IPS-18c (cell line): ENCODE measurements around the gene LHX1.

Source experiments
- H3K4me3 ChIP-seq: 2 replicates; pipeline ENCODE4 v1.7.0; 2013; ENCODE audit warnings: low read depth, mild to moderate bottlenecking, low read length, moderate library complexity; ENCODE audit not compliant: insufficient read depth
- H3K9me3 ChIP-seq: one replicate; pipeline ENCODE4 v1.6.1; 2013; ENCODE audit warnings: mild to moderate bottlenecking, low read length, moderate library complexity; ENCODE audit not compliant: control insufficient read depth, insufficient read depth

LHX1 gene

DNA sequence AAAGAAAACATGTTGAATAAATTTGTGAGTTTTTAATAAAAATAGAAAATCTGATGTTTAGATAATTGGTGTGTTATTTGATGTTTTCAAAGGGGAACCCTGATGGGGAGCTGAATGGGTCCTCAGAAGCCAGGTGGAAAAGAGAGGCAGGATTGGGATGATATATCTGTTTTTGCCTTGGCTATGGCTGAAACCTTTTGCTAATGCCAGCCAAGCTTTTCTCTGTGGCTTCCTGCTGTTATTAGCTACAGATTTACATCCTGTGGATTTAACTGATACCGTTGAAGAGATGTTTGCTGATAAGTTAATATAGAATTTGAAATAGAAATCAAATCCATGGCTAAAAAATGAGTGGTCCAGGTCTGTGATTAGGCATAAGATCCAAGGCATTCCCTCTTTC lies 7.3 kb downstream of the LHX1 start:
- Histone ChIP-seq H3K4me3 (no peak overlapping the region), H3K9me3 (peaks cover 1% of the 10 kb centered on the region)

DNA sequence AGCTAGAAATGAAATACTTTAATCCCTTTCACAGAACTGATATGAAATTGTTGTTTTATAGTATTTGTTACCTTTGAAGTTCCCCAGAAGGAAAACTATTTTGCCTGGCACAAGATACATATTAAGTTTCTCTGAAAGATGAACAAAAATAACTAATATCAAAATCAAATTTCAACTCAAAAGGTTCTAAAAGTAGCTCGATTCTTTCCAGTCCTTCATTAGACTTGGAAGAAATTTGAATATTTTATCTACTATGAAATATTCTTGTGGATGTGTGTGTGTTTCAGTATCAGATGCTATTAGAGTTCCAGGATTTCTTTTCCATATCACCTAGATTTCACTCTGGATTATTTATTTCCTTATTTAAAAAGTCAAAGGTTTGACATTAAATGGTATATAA lies 7.9 kb downstream of the LHX1 start:
- Histone ChIP-seq H3K9me3 (no peaks in the 10 kb centered on the region), H3K4me3 (no peak overlapping the region)

DNA sequence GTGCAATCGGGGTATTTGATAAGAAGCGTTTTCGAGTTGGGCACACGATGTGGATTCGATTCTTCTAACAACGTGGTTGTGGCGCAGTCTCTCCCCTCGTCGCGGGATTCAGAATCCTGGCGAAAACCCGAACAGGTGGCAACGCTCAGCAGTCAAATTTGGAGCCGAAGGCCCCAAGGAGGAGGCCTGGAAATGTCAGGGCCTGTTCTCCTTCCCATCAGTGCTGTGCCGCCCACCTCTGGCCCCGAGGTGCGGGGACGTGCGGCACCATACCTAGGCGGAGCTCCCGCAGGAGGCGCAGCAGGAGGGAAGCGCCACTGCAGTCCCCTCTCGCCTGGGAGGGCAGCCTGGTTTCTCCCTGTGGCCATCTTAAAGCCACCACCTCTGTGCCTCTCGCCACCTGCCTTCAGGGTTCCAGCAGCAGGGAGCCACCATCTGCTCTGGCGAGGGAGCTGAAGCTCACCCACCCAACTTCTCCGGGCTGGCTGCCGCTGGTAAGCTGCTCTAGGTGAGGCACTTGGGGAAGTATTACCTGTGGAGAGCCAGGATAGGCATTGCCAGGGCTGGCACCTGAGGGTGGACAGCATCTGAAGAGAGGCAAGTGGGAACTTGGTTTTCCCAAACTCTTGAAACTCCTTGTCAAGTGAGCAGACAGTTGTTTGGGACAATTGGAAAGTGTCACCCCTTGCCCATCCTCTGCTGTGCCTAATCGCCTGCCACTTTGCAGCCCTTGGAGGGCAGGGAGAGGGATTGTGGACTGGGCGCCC lies 8.9 kb downstream of the LHX1 start:
- Histone ChIP-seq H3K9me3 (no peaks in the 10 kb centered on the region), H3K4me3 (0 out of 2 replicates have a peak overlapping the region, but pooled peaks have one; percentile 10)

DNA sequence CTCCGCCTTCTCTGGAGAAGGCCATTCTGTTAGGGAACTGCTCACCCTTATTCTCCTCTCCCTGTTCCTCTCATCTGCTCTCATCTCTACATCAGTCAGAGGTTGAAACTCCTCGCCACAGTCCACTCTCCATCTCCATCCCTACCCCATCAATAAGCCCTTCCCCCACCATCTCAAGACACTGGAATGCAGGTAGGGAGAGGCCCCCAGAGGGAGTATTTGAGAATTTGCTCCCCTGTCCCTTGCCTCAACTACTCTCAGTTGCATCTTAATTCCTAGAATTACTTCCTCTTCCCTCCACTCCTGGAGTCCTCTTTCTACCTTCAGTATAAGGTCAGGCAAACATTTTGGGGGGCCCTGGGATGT lies 9.4 kb downstream of the LHX1 start:
- no peaks in the 10 kb centered on the region for H3K9me3 ChIP-seq
- H3K4me3 ChIP-seq = no peak overlapping the region

DNA sequence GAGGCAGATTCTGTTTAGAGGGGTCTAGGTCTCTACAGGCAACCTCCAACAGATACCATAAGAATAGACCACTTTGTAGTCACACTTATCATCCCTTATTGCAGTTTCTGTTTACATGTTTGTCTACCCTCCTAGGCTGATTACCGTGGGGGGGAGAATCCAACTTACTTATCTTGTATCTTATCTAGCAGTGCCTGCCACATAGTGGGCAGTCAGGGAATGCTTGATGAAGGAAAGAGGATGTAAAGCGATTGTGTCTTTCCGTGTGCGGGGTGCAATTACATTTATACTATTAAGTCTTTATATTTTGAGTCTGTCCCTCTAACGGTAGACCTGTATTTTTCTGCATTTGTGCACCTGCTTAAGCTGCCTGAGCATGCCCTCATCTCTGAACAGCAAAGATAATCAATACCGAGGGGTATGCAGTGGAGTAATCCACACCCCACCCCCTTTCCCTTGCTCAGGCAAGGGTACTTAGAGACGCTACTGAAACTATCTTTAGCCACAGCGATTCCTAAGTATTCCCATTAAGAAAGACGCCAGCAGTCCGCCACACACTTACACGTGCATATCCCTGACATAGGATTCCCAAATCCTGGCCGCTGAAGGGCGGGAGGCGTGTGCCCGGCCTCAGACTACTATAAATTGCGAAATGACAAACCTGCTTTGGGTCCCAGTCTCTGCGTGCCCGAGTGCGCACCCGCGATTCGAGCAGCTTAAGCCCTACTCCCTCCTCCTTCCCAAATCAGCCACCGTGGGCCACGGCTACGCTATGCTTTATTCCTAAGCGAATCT lies 10.8 kb downstream of the LHX1 start:
- H3K9me3 ChIP-seq = no peaks in the 10 kb centered on the region

DNA sequence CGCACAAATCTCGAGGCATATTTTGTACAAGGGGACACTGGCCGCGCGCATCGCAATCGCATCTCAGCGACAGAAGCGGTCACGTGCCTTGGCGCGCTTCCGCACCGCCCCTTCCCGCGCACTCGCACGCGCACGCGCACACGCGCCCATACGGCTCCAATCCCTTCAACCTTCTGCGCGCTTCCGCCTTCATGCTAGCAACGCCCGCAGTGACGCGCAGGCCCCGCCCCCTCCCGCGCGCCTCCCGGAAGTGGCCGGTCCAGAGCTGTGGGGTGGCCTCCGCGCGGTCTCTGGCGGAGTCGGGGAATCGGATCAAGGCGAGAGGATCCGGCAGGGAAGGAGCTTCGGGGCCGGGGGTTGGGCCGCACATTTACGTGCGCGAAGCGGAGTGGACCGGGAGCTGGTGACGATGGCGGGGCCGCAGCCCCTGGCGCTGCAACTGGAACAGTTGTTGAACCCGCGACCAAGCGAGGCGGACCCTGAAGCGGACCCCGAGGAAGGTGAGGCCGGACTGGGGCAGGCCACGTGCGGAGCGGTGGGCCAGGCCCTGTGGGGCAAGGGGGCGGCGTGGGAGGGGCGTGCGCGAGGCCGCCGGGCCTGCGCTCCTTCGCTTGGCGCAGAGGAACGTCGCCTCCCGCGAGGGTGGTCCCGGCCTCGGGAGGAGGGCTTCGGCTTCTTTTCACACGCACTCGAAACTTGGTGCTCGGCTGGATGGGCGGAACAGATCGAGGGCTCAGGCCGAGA lies 11.6 kb downstream of the LHX1 start, which contains the start of gene AATF:
Gene AATF (plus strand): TSS at position 238 of the 744 bp plus-strand sequence. CDS start 172 bp downstream, at position 410.
- Histone ChIP-seq H3K4me3 (peak within 1 kb of the TSS; percentile 88), H3K9me3 (no peaks in the 10 kb centered on the region)

More for the DNA sequence above, 10.8 kb downstream of the LHX1 start:
- H3K4me3 ChIP-seq = peak overlapping the region; percentile 88

DNA sequence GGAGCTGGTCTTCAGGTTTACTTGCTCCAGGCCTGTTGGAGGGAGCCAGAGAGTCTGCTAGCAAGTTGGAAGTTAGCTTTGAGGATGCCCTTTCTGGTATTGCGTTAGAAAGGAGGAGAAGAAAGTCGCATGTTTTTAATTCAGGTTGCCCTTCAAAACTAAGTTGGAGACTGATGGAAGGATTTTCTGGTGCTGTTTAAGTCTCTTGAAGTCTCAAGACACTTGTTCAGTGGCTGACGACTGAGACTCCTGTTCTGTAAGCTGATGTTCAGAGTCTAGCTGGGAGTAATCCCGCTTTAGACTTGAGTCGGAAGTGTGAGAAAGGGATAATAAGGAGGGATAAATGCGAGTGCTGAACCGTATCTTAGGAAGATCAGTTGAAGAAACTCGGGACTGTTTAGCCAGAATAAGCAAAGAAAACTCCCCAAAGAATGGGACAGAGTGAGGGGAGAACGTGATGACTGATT lies 12.2 kb downstream of the LHX1 start:
- Histone ChIP-seq H3K9me3 (no peaks in the 10 kb centered on the region), H3K4me3 (peak overlapping the region; percentile 88)

DNA sequence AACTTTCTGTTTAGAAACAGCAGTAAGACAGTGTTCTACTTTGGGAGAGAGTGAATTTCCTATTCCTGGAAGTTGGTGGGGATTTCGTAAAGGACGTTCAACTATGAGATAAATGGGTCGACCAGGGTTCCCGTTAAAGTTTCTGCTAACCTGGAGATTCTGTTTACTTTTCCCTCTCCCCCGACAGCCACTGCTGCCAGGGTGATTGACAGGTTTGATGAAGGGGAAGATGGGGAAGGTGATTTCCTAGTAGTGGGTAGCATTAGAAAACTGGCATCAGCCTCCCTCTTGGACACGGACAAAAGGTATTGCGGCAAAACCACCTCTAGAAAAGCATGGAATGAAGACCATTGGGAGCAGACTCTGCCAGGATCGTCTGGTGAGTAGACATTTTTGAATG lies 12.8 kb downstream of the LHX1 start:
- H3K4me3 ChIP-seq = peak overlapping the region; percentile 88
- no peaks in the 10 kb centered on the region for H3K9me3 ChIP-seq

DNA sequence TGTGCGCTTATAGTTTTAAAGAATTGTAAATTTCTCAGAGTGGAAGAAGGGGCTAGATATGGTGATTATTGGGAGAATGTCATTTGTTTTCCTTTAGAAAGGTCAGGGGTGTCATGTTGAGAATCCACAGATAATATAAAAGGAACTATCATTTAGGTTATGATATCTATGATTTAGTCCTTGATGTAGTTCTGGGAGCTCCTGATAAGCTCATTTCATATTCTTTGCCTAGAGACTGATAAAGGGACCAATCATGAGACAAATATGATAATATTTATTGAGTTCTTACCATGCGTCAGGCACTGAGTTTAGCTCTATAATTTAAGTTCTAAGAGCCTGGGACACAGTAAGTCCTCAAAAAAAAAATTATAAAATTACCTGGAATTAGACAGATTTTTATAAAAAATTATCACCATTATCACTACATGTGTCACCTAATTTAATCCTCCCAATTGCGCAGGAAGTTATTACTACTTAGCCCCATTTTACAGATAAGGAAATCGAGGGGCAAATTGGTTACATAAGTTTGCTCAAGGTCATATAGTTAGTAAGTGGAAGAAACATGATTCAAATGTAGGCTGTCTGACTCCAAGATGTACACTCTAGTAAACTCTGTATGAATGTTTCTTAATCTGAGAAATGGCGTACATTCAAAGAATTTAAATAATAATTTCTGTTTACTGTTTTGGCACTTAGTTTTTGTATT lies 14.0 kb downstream of the LHX1 start:
- Histone ChIP-seq H3K9me3 (no peaks in the 10 kb centered on the region), H3K4me3 (no peak overlapping the region)

DNA sequence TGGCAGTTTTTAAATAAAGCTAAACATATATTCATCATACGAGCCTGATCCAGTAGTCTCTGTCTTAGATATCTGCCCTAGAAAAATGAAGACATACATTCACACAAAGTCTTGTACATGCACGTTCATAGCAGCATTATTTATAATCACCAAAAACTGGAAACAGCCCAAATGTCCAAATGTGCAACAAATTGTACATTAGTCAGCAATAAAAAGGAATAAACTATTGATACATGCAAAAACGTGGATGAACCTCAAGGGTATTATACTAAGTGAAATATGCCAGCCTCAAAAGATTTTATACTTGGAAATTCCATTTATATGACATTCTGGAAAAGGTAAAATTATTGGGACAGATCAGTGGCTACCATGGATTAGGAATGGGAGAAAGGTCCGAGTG lies 34.2 kb downstream of the LHX1 start:
- no peaks in the 10 kb centered on the region for H3K9me3 ChIP-seq
- no peak overlapping the region for H3K4me3 ChIP-seq

DNA sequence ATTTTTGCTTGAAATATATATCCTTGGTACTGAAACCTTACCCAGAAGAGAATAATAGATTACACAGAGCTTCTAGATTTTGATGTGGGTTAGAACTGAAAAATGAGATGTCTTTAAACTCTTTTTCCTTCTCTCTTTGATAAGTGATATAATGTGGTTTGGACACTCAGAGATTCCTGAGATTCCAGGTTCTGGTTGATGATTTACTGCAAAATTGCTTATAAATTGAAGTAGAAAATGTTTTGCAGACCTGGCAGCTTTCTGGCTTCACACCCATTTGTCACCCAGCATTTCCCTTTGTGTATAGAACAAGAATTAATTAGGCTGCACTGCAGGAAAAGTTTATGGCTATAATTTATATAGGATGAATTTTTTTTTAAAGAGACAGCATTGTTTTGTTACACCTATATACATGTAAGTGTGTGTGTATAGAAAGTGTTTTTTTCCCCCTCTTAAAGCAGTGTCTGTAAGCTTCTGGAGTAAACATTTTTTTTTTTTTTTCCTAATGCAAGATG lies 35.0 kb downstream of the LHX1 start:
- Histone ChIP-seq H3K9me3 (no peaks in the 10 kb centered on the region), H3K4me3 (no peak overlapping the region)

DNA sequence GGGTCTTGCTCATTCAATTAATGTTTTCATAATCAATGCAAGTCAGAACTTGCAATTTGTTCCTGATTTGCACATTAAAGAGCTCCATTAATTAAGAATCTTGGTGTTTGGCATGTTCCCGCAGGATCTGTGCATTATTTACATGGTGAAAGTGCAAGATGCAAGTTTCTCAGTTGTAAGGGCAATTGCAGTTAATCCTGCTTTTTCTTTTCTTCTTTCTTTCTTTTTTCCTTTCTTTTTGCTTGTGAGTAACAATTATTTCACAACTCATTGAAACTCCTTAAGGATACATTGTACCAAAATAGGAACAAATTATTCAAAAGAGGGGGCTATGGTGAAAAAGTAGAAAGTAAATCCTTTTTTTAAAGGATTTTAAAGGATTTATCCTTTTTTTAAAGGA lies 35.6 kb downstream of the LHX1 start:
- Histone ChIP-seq H3K4me3 (no peak overlapping the region), H3K9me3 (no peaks in the 10 kb centered on the region)

DNA sequence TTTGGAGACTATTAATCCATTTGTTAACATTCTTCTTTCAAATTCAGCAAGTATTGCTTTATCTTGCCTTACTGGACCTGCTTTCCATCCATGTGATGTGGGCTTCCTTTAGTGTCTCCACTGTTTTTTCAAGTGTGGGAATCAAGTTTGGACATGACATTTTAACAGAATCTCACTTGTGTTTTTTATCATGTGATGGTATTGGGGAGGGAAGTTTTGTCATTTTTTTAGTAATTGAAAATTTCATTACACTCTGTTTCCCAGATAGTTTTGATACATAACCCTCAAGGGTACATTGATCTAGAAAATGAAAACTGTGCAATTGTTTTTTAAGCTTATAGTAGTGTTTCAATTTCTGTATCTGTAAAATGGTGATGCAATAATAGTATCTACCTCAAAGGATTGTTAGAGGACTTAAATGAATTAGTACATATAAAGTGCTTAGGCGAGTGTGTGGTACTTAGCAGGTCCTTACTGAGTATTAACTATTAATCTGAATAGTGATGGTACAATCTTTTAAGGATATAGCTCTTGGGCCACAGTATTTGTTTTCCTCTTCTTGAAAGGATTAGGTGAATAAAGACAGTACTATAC lies 38.7 kb downstream of the LHX1 start:
- H3K9me3 ChIP-seq = no peaks in the 10 kb centered on the region

DNA sequence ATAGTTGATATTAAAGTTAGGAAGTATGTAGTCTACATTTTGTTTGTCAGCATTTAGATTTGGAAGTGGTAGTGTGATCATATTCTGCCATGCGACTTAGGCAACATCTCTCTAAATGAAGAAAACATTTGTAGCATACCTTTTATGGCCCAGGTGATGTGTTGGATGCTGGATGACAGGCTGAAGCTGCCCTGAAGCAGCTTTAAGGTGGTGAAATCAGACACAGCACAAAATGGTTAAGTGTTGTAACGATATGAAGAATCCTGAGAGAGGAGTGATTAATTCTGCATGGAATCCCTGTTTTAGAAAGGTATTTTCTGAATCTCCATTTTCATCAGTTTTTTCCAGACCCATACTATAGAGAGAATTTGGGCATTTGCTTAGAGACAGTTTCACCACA lies 39.8 kb downstream of the LHX1 start:
- no peaks in the 10 kb centered on the region for H3K9me3 ChIP-seq
- H3K4me3 ChIP-seq = no peak overlapping the region

More for the DNA sequence above, 38.7 kb downstream of the LHX1 start:
- H3K4me3 ChIP-seq = no peak overlapping the region

DNA sequence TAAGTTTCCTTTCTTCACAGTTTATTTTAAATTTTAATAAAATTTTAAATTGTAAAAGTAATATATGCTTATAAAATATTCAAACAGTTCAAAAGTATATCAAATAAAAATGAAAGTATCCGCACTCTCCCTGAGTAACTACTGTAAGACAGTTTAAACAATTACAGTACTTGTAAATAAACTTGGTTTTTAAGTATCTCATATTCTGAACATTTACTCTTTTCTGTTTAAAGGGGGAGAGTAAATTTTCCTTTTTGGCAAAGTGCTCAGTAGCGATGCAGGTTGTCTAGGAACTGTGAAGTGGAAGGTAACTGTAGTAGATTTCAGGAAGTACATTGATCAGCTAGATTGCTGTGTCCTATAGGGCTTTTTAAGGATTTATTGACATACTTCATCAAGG lies 40.3 kb downstream of the LHX1 start:
- no peak overlapping the region for H3K4me3 ChIP-seq
- H3K9me3 ChIP-seq = no peaks in the 10 kb centered on the region

DNA sequence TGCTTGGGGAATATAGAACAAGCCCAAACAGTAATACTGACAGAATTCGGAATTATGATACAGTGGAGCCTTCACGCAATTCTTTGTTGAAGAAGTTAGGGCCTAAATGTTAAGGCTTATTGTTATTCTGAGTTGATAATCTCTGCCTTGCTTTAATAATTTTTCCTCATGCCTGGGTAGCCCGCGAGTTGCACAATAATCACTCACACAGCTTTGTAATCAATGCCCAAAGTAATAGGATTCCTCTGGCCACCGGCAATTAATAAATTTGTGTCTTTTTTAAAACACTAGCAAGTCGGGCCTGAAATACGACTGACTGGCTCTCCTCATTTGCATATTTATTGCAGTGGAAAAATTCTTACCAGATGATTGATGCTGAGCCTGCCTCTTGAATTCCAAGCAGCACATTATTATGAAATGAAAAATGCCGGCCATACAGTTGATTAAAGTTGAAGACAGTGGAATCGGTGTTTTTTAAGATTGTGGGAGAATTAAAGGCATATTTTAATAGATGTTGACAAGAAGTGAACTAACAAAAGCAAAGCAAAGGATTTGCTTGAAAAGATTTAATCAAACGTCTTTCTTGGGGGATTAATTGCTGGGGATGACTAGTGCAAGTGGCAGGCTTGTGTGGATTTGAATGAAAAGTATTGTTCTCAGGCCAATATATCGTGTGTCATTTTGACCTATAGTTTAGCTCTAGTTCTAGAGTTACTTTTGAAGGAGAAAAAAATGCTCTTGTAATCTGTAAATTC lies 41.7 kb downstream of the LHX1 start:
- H3K4me3 ChIP-seq = no peak overlapping the region
- no peaks in the 10 kb centered on the region for H3K9me3 ChIP-seq
